Omental fat pad (tissue), 4 donors: ENCODE data around the gene PUM2. TPM values are rescaled to one million over a fixed set of nuclear protein-coding genes. Genes with fewer than 3 reads are reported as not detected.
"Not testable (repeated sequence)": the region's sequence is repeated elsewhere in the genome, so short reads cannot be mapped to it uniquely, and the experiment has no call there.

Source experiments
- ATAC-seq: fragments of 150-250 bp; one replicate; pipeline ENCODE4 v1.9.1; 2016; ENCODE audit warnings: mild to moderate bottlenecking, moderate library complexity; ENCODE audit not compliant: low FRiP score
- DNase-seq: peaks from one replicate; pipeline ENCODE4 v3.0.0-alpha.2; 2019; ENCODE audit warnings: low spot score
- CTCF ChIP-seq, 3 donors: fragments of 450-650 bp; IDR thresholded peaks; one replicate each; pipeline ENCODE4 v1.5.1; 2016 to 2017; ENCODE audit warnings: antibody characterized with exemption in 3 of 3, mild to moderate bottlenecking in 3 of 3, moderate library complexity in 2 of 3
- total RNA-seq, 4 donors: library from RNA; depleted of rRNA; stranded (reverse); fragments of >200 nt; gene quantifications; one replicate each; pipeline ENCODE4 v1.1.0, GENCODE V29; 2016

The PUM2 gene
- total RNA-seq, 4 donors from 2014 or later = 42.3 to 72.4 (median 57.8) TPM

GRCh38 chr2:20378891-20379519 lies 28.4 kb upstream of the PUM2 start:
- ATAC-seq (peak; percentile 96), DNase-seq (peak; percentile 45)
- peak in 1 of 3 donors; percentile 35 for TF ChIP-seq CTCF (IDR thresholded peaks at IDR 0.05)

GRCh38 chr2:20378341-20378740 lies 27.7 kb upstream of the PUM2 start:
- ATAC-seq = no peak
- no peak for TF ChIP-seq CTCF (IDR thresholded peaks at IDR 0.05)
- no peak for DNase-seq

GRCh38 chr2:20377741-20378140 lies 27.1 kb upstream of the PUM2 start:
- DNase-seq = no peak
- no peak for TF ChIP-seq CTCF (IDR thresholded peaks at IDR 0.05)
- no peak for ATAC-seq

GRCh38 chr2:20374982-20375381 lies 24.3 kb upstream of the PUM2 start:
- not testable (repeated sequence) for DNase-seq, ATAC-seq

GRCh38 chr2:20372896-20373640 lies 22.4 kb upstream of the PUM2 start:
- ATAC-seq = no peak
- no peak for TF ChIP-seq CTCF (IDR thresholded peaks at IDR 0.05)
- no peak for DNase-seq

- ATAC-seq = no peak
- no peak for DNase-seq
- TF ChIP-seq CTCF (IDR thresholded peaks at IDR 0.05) = no peak
Observed at GRCh38 chr2:20371323-20372025, 20.8 kb upstream of the PUM2 start.

GRCh38 chr2:20370191-20370590 lies 19.5 kb upstream of the PUM2 start:
- no peak for ATAC-seq
- no peak for DNase-seq
- no peak for TF ChIP-seq CTCF (IDR thresholded peaks at IDR 0.05)
